B cell (primary cell): ENCODE results near the gene DAB1.

Experiments used
- CTCF ChIP-seq: fragments of 200-600 bp; IDR thresholded peaks from one replicate; pipeline ENCODE4 v1.8.0; 2022; ENCODE audit warnings: antibody characterized with exemption, mild to moderate bottlenecking
- EZH2 ChIP-seq: IDR thresholded peaks from 2 replicates; pipeline ENCODE4 v1.6.1; 2012; ENCODE audit warnings: borderline replicate concordance, low read depth, mild to moderate bottlenecking, moderate library complexity, low read length; ENCODE audit not compliant: insufficient read depth, poor library complexity, severe bottlenecking

GRCh38 chr1:57133686-57134085 is 290.2 kb downstream of the DAB1 start:
- no peak for TF ChIP-seq CTCF
- TF ChIP-seq EZH2 = no peak
